K562 (cell line): ENCODE results near the gene PRRG1. TPM values are rescaled to one million over a fixed set of nuclear protein-coding genes. Genes with fewer than 3 reads are reported as not detected.

Experiments used
- ATAC-seq: fragments of 200-7000 bp; cut with Tn5 transposase; 3 replicates; pipeline ENCODE4 v1.9.1; 2020; ENCODE audit warnings: moderate library complexity
- BruUV-seq: library from RNA; stranded (reverse); fragments of 400-500 nt; replicated peaks from 2 replicates; lab custom pipeline; 2021; lab: Mats Ljungman, UMichigan
- CTCF ChIA-PET: fragments of 300-600 bp; formaldehyde crosslinking; extraction: SDS; loops from one replicate; lab custom pipeline; 2021; ENCODE audit warnings: low intra/inter-chr PET ratio; lab: Yijun Ruan, JAX
- POLR2A ChIA-PET: fragments of 300-600, 350-650 bp; sonication (Branson Sonifier 250); formaldehyde crosslinking; extraction: SDS; loops from one replicate; lab custom pipeline; 2021; ENCODE audit warnings: antibody characterized with exemption, inconsistent platforms; lab: Yijun Ruan, JAX
- DNase-seq, 4 experiments: peaks; one replicate each; pipeline versions ENCODE4 v3.0.0 to v3.0.0-alpha.2; 2011 to 2018; ENCODE audit warnings: low spot score in 3 of 4, mixed read lengths in 3 of 4; ENCODE audit errors: extremely low read depth in 1 of 4
- FAIRE-seq: peaks from 2 replicates; lab custom pipeline; 2011; peaks lifted over from hg19 to GRCh38; lab: Jason Lieb, UNC
- H2AFZ ChIP-seq: 2 replicates; pipeline ENCODE4 v1.6.0; 2011; ENCODE audit warnings: low read depth, low read length, control low read depth, inconsistent platforms
- H3K27ac ChIP-seq: fragments of 200-600 bp; 3 replicates; pipeline ENCODE4 v1.8.0; 2011; ENCODE audit warnings: low read depth, mild to moderate bottlenecking, control low read depth, inconsistent platforms, low read length, moderate library complexity, mixed read lengths; ENCODE audit errors: extremely low read depth
- H3K27me3 ChIP-seq, 2 experiments: fragments of 300-600 bp in 1 of 2; 2 replicates in 1 of 2; 3 replicates in 1 of 2; pipeline versions ENCODE4 v1.6.0 to v1.8.0; 2011; ENCODE audit warnings: inconsistent platforms in 2 of 2, low read length in 2 of 2, mild to moderate bottlenecking in 1 of 2, mixed read lengths in 1 of 2, moderate library complexity in 1 of 2; ENCODE audit not compliant: control insufficient read depth in 2 of 2, insufficient read depth in 2 of 2
- H3K36me3 ChIP-seq: fragments of 300-600 bp; 3 replicates; pipeline ENCODE4 v1.8.0; 2011; ENCODE audit warnings: mild to moderate bottlenecking, low read length, inconsistent platforms; ENCODE audit not compliant: control insufficient read depth, insufficient read depth
- H3K4me1 ChIP-seq, 2 experiments: fragments of 200-600 bp in 1 of 2; replicated peaks in 1 of 2; 2 replicates in 1 of 2; 3 replicates in 1 of 2; pipeline versions ENCODE4 v1.5.1 to v1.8.0; 2011; ENCODE audit warnings: inconsistent platforms in 2 of 2, low read length in 2 of 2, mild to moderate bottlenecking in 1 of 2, mixed read lengths in 1 of 2, moderate library complexity in 1 of 2; ENCODE audit not compliant: control insufficient read depth in 2 of 2, insufficient read depth in 2 of 2
- H3K4me2 ChIP-seq: 2 replicates; pipeline ENCODE4 v1.6.1; 2011; ENCODE audit warnings: low read length, control low read depth, inconsistent platforms, mixed read lengths; ENCODE audit not compliant: insufficient read depth
- H3K4me3 ChIP-seq: fragments of 200-600 bp; sonication (generic), shearing (Covaris generic); 2 replicates; pipeline ENCODE4 v1.5.1; 2016; ENCODE audit warnings: control low read depth, inconsistent platforms
- H3K79me2 ChIP-seq: fragments of 200-600 bp; 3 replicates; pipeline ENCODE4 v1.8.0; 2011; ENCODE audit warnings: low read length, inconsistent platforms; ENCODE audit not compliant: control insufficient read depth, insufficient read depth
- H3K9ac ChIP-seq, 2 experiments: 2 replicates each; pipeline versions ENCODE4 v1.6.0 to v1.6.1; 2011; ENCODE audit warnings: low read depth in 2 of 2, low read length in 2 of 2, control low read depth in 1 of 2, inconsistent platforms in 1 of 2, mild to moderate bottlenecking in 1 of 2, mixed read lengths in 1 of 2; ENCODE audit not compliant: insufficient read depth in 1 of 2
- H3K9me1 ChIP-seq: one replicate; pipeline ENCODE4 v1.6.0; 2011; ENCODE audit warnings: inconsistent platforms, mild to moderate bottlenecking, low read length, moderate library complexity; ENCODE audit not compliant: control insufficient read depth, insufficient read depth
- H3K9me3 ChIP-seq: replicated peaks from 2 replicates; pipeline ENCODE4 v1.5.1; 2011; ENCODE audit warnings: low read depth, low read length, inconsistent platforms; ENCODE audit not compliant: control insufficient read depth, insufficient read depth
- H4K20me1 ChIP-seq: replicated peaks from 2 replicates; pipeline ENCODE4 v1.6.1; 2011; ENCODE audit warnings: low read length, inconsistent platforms, mixed read lengths; ENCODE audit not compliant: control insufficient read depth, insufficient read depth
- CEBPG ChIP-seq, 3 experiments: fragments of 200-800 bp in 1 of 3; sonication (Bioruptor generic) in 1 of 3; sonication (generic) in 1 of 3; formaldehyde crosslinking in 1 of 3; IDR thresholded peaks in 2 of 3; conservative IDR thresholded peaks in 1 of 3; 2 replicates each; pipeline versions ENCODE4 v1.6.1 to v1.8.0; 2016 to 2022; ENCODE audit warnings: missing compliant biosample characterization in 2 of 3, missing genetic modification characterization in 2 of 3, mild to moderate bottlenecking in 1 of 3, missing genetic modification reagents in 1 of 3
- HNRNPUL1 ChIP-seq: fragments of 200-400 bp; formaldehyde crosslinking; IDR thresholded peaks from 2 replicates; pipeline ENCODE4 v1.6.1; 2017; ENCODE audit warnings: low read length
- RAD51 ChIP-seq: fragments of 450-650 bp; IDR thresholded peaks from 2 replicates; pipeline ENCODE4 v1.7.1; 2016; ENCODE audit warnings: low read depth, mild to moderate bottlenecking, borderline replicate concordance
- WGBS: fragments of 100-300 bp; shearing (Covaris generic); methylation state at CpG from one replicate; pipeline ENCODE4 v1.1.6; 2016; ENCODE audit warnings: low coverage, mixed read lengths; ENCODE audit not compliant: insufficient coverage; ENCODE audit errors: missing lambda C conversion rate; 5-methylcytosine and 5-hydroxymethylcytosine counted together
- in situ Hi-C: fragments of 300-500 bp; cut with MboI; formaldehyde crosslinking; loops from 4 replicates; pipeline ENCODE4 v1.15.0; 2018; ENCODE audit warnings: inconsistent platforms, mixed read lengths
- intact Hi-C: fragments of 100-400 bp; cut with micrococcal nuclease; formaldehyde crosslinking; loops from 2 replicates; pipeline ENCODE4 v1.14.2; 2022
- polyA plus RNA-seq, 8 experiments: library from polyadenylated mRNA; depleted of rRNA in 4 of 8; stranded (reverse) in 5 of 8; unstranded in 3 of 8; fragments of >200 nt; fragmentation: Nextera tagmentation in 2 of 8; fragmentation: Illumina TruSeq in 1 of 8; extraction: Ambion mirVana in 2 of 8; extraction: Trizol in 1 of 8; gene quantifications; 2 replicates each; pipeline versions ENCODE4 v1.2.1 to v1.2.3, GENCODE V29; 2011 to 2014; ENCODE audit warnings: inconsistent platforms in 1 of 8, missing spikeins in 1 of 8
- total RNA-seq, 7 experiments: library from RNA; depleted of rRNA in 6 of 7; stranded (reverse); fragments of >200 nt in 6 of 7; fragmentation: Illumina TruSeq in 2 of 7; extraction: Trizol in 2 of 7; gene quantifications; 2 replicates each; pipeline versions ENCODE4 v1.2.1 to v1.2.3, GENCODE V29; 2011 to 2021; ENCODE audit warnings: low replicate concordance in 1 of 7
- TF ChIP-seq, protein P1 (sequence below): fragments of 450-650 bp; IDR thresholded peaks from 2 replicates; pipeline ENCODE4 v1.6.1; 2016; ENCODE audit warnings: borderline replicate concordance

Gene PRRG1
- total and polyA plus RNA-seq, 9 of the 15 experiments (the other 6 are each of a cell fraction or from before 2014, with no cell fraction given): 1.7 to 11.8 (median 4.2) TPM

DNA sequence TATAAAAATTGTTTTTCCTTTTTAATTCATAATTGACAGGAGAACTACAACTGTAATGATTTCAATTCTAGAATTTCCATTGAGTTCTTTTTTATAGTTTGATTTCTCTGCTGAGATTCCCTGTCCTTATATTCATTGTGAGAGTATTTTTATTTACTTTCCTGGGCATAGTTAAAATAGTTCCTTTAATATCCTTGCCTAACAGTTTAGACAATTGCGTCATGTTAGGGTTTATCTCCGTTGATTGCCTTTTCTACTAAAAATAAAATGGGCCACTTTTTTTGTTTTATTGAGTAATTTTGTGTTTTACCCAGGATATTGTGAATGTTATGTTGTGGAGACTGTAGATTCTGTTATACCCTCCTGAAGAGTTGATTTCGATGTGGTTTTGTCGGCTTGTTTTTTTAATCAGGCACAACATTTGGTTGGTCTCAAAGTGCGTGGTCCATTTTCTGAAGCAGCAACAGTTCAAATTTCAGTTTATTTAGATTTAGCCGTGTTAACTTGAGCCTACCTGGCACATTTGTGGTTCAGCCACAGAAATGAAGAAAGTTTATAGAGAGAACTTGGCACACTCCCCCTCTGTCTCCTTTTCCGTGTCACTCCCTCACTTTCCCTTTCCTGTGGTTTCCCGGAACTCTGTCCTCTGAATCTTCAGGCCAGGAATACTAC lies 16.0 kb upstream of the PRRG1 start:
- CTCF ChIA-PET: no interaction called here
- Histone ChIP-seq H3K4me2 (peak overlapping the region; percentile 11; the same call in 1 of the 2 replicates), H2AFZ (no peak overlapping the region), H3K9ac (no peak overlapping the region; a peak in 1 of 4 replicates), H3K27ac (no peak overlapping the region; the same call in 2 of the 3 replicates), H3K79me2 (no peaks in the 10 kb centered on the region), H3K36me3 (no peaks in the 10 kb centered on the region), H3K9me3 (no peaks in the 10 kb centered on the region), H3K9me1 (no peaks in the 10 kb centered on the region), H3K4me1 (no peaks in the 10 kb centered on the region), H3K4me3 (no peak overlapping the region), H3K27me3 (no peaks in the 10 kb centered on the region), H4K20me1 (no peaks in the 10 kb centered on the region)
- ATAC-seq (no peak), DNase-seq (no peak), FAIRE-seq (no peak)
- POLR2A ChIA-PET: no interaction called here
- in situ Hi-C loops: no loop called here
- 8% methylated on average over 8 of the region's 8 CpGs for WGBS
- TF ChIP-seq HNRNPUL1 (no peak), CEBPG (CRISPR knock-in tag; IDR thresholded peaks at IDR 0.05) (no peak), CEBPG (tag; conservative IDR thresholded peaks at IDR 0.05 in 1 of 2, IDR thresholded peaks at IDR 0.05 in 1 of 2) (peak; percentile 87 to 89), RAD51 (no peak)
- TF ChIP-seq, protein P1, sequence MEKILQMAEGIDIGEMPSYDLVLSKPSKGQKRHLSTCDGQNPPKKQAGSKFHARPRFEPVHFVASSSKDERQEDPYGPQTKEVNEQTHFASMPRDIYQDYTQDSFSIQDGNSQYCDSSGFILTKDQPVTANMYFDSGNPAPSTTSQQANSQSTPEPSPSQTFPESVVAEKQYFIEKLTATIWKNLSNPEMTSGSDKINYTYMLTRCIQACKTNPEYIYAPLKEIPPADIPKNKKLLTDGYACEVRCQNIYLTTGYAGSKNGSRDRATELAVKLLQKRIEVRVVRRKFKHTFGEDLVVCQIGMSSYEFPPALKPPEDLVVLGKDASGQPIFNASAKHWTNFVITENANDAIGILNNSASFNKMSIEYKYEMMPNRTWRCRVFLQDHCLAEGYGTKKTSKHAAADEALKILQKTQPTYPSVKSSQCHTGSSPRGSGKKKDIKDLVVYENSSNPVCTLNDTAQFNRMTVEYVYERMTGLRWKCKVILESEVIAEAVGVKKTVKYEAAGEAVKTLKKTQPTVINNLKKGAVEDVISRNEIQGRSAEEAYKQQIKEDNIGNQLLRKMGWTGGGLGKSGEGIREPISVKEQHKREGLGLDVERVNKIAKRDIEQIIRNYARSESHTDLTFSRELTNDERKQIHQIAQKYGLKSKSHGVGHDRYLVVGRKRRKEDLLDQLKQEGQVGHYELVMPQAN: no peak
- intact Hi-C loops: no loop called here
- no TSS peak for BruUV-seq
